ENCODE results near the gene SERPING1. TPM values are rescaled to one million over a fixed set of nuclear protein-coding genes. Genes with fewer than 3 reads are reported as not detected.
A peak's percentile ranks its signal among the peaks of the same experiment; 100 is the strongest.

The SERPING1 gene
- polyA plus RNA-seq, 6 donors from 2014 or later: 0.82 TPM; not detected in 5

- no peaks in the 10 kb centered on the region for H3K27me3 Mint-ChIP-seq
- H3K4me1 Mint-ChIP-seq: peaks cover 30 to 45% (median 40%) of the 10 kb centered on the region in 3 donors
- ATAC-seq (ENCODE audit: low read depth in 2 of 2): peak; percentile 7 to 10
Observed at GRCh38 chr11:57568330-57568766, 29.1 kb upstream of the SERPING1 start.

GRCh38 chr11:57571606-57572005 is 25.9 kb upstream of the SERPING1 start:
- DNase-seq (no peak), ATAC-seq (ENCODE audit: low read depth in 2 of 2) (no peak)
- peaks cover 11 to 17% (median 15%) of the 10 kb centered on the region in 3 donors for H3K4me1 Mint-ChIP-seq
- H3K36me3 Mint-ChIP-seq: peaks cover 0 to 7% of the 10 kb centered on the region in 2 donors
- H3K27me3 Mint-ChIP-seq: peaks cover 4 to 7% (median 5%) of the 10 kb centered on the region in 3 donors
- H3K9me3 Mint-ChIP-seq: no peaks in the 10 kb centered on the region
- peak overlapping the region in 1 of 8 donors; percentile 5 for H3K4me3 Mint-ChIP-seq
- H3K27ac Mint-ChIP-seq: peak overlapping the region in 2 of 6 donors; percentile 57 to 68

More at GRCh38 chr11:57568330-57568766, 29.1 kb upstream of the SERPING1 start:
- peak; percentile 83 for DNase-seq
- Mint-ChIP-seq H3K4me3 (peak overlapping the region; percentile 96 to 100 (median 99)), H3K36me3 (peaks cover 0 to 7% of the 10 kb centered on the region in 2 donors), H3K9me3 (no peaks in the 10 kb centered on the region), H3K27ac (peak overlapping the region; percentile 88 to 99 (median 97))

GRCh38 chr11:57574061-57574460 is 23.4 kb upstream of the SERPING1 start:
- H3K4me3 Mint-ChIP-seq: no peak overlapping the region
- DNase-seq (no peak), ATAC-seq (ENCODE audit: low read depth in 2 of 2) (no peak)
- peaks cover 4 to 7% (median 5%) of the 10 kb centered on the region in 3 donors for H3K27me3 Mint-ChIP-seq
- no peak overlapping the region for H3K27ac Mint-ChIP-seq
- H3K4me1 Mint-ChIP-seq: peaks cover 0 to under 1% (median 0%) of the 10 kb centered on the region in 3 donors
- H3K9me3 Mint-ChIP-seq: no peaks in the 10 kb centered on the region
- H3K36me3 Mint-ChIP-seq: no peaks in the 10 kb centered on the region

GRCh38 chr11:57584341-57584740 is 13.1 kb upstream of the SERPING1 start:
- H3K27me3 Mint-ChIP-seq: no peaks in the 10 kb centered on the region
- no peaks in the 10 kb centered on the region for H3K36me3 Mint-ChIP-seq
- H3K4me1 Mint-ChIP-seq: peaks cover 0 to 11% (median 0%) of the 10 kb centered on the region in 3 donors
- DNase-seq (no peak), ATAC-seq (ENCODE audit: low read depth in 2 of 2) (no peak)
- peak overlapping the region in 1 of 6 donors; percentile 37 for H3K27ac Mint-ChIP-seq
- no peak overlapping the region for H3K4me3 Mint-ChIP-seq
- no peaks in the 10 kb centered on the region for H3K9me3 Mint-ChIP-seq

GRCh38 chr11:57585301-57585700 is 12.2 kb upstream of the SERPING1 start:
- no peaks in the 10 kb centered on the region for H3K27me3 Mint-ChIP-seq
- H3K36me3 Mint-ChIP-seq: no peaks in the 10 kb centered on the region
- H3K27ac Mint-ChIP-seq: peak overlapping the region in 1 of 6 donors; percentile 52
- DNase-seq (no peak), ATAC-seq (ENCODE audit: low read depth in 2 of 2) (no peak)
- H3K4me3 Mint-ChIP-seq: no peak overlapping the region
- H3K4me1 Mint-ChIP-seq: peaks cover 0 to 11% (median 0%) of the 10 kb centered on the region in 3 donors
- H3K9me3 Mint-ChIP-seq: no peaks in the 10 kb centered on the region

- Mint-ChIP-seq H3K4me1 (peaks cover 0 to 11% (median 0%) of the 10 kb centered on the region in 3 donors), H3K9me3 (no peaks in the 10 kb centered on the region), H3K4me3 (no peak overlapping the region), H3K27me3 (peaks cover 0 to 10% (median 0%) of the 10 kb centered on the region in 3 donors), H3K27ac (no peak overlapping the region), H3K36me3 (no peaks in the 10 kb centered on the region)
- ATAC-seq (ENCODE audit: low read depth in 2 of 2) (no peak), DNase-seq (no peak)
Observed at GRCh38 chr11:57586711-57587245, 10.7 kb upstream of the SERPING1 start.

- H3K9me3 Mint-ChIP-seq: no peaks in the 10 kb centered on the region
- H3K36me3 Mint-ChIP-seq: no peaks in the 10 kb centered on the region
- DNase-seq (no peak), ATAC-seq (ENCODE audit: low read depth in 2 of 2) (no peak)
- peaks cover 0 to 11% (median 0%) of the 10 kb centered on the region in 3 donors for H3K4me1 Mint-ChIP-seq
- no peak overlapping the region for H3K4me3 Mint-ChIP-seq
- peaks cover 0 to 17% (median 0%) of the 10 kb centered on the region in 3 donors for H3K27me3 Mint-ChIP-seq
- peak overlapping the region in 1 of 6 donors; percentile 43 for H3K27ac Mint-ChIP-seq
Observed at GRCh38 chr11:57588046-57588710, 9.3 kb upstream of the SERPING1 start.

GRCh38 chr11:57596266-57596885 is 1.1 kb upstream of the SERPING1 start:
- Mint-ChIP-seq H3K9me3 (peaks cover 0 to 3% (median 0%) of the 10 kb centered on the region in 7 donors), H3K27ac (peak overlapping the region in 1 of 6 donors; percentile 84)
- ATAC-seq (ENCODE audit: low read depth in 2 of 2): no peak

GRCh38 chr11:57597916-57598830 is 688 bp downstream of the SERPING1 start:
- peaks cover 0 to 3% (median 0%) of the 10 kb centered on the region in 7 donors for H3K9me3 Mint-ChIP-seq
- no peak overlapping the region for H3K4me3 Mint-ChIP-seq
- no peaks in the 10 kb centered on the region for H3K36me3 Mint-ChIP-seq
- H3K27me3 Mint-ChIP-seq: peaks cover 36 to 46% (median 41%) of the 10 kb centered on the region in 3 donors
- H3K4me1 Mint-ChIP-seq: peaks cover 0 to 8% (median 0%) of the 10 kb centered on the region in 3 donors
- H3K27ac Mint-ChIP-seq: peak overlapping the region in 1 of 6 donors; percentile 14
- ATAC-seq (ENCODE audit: low read depth in 2 of 2) (no peak), DNase-seq (no peak)

More at GRCh38 chr11:57596266-57596885, 1.1 kb upstream of the SERPING1 start:
- H3K36me3 Mint-ChIP-seq: no peaks in the 10 kb centered on the region
- DNase-seq: no peak
- H3K4me3 Mint-ChIP-seq: no peak overlapping the region
- H3K4me1 Mint-ChIP-seq: peaks cover 0 to 8% (median 0%) of the 10 kb centered on the region in 3 donors
- peaks cover 36 to 52% (median 41%) of the 10 kb centered on the region in 3 donors for H3K27me3 Mint-ChIP-seq

GRCh38 chr11:57598831-57599155 is 1.3 kb downstream of the SERPING1 start:
- peaks cover 0 to 3% (median 0%) of the 10 kb centered on the region in 7 donors for H3K9me3 Mint-ChIP-seq
- no peaks in the 10 kb centered on the region for H3K36me3 Mint-ChIP-seq
- DNase-seq: no peak
- H3K27me3 Mint-ChIP-seq: peaks cover 36 to 46% (median 41%) of the 10 kb centered on the region in 3 donors
- H3K4me3 Mint-ChIP-seq: no peak overlapping the region
- peaks cover 0 to 8% (median 0%) of the 10 kb centered on the region in 3 donors for H3K4me1 Mint-ChIP-seq
- ATAC-seq (ENCODE audit: low read depth in 2 of 2): no peak
- H3K27ac Mint-ChIP-seq: no peak overlapping the region

GRCh38 chr11:57599381-57599780 is 1.9 kb downstream of the SERPING1 start:
- no peaks in the 10 kb centered on the region for H3K36me3 Mint-ChIP-seq
- DNase-seq: no peak
- peaks cover 0 to 8% (median 0%) of the 10 kb centered on the region in 3 donors for H3K4me1 Mint-ChIP-seq
- ATAC-seq (ENCODE audit: low read depth in 2 of 2): no peak
- H3K4me3 Mint-ChIP-seq: no peak overlapping the region
- no peak overlapping the region for H3K27ac Mint-ChIP-seq
- peaks cover 36 to 45% (median 41%) of the 10 kb centered on the region in 3 donors for H3K27me3 Mint-ChIP-seq
- H3K9me3 Mint-ChIP-seq: peaks cover 0 to 3% (median 0%) of the 10 kb centered on the region in 7 donors

- Mint-ChIP-seq H3K27ac (no peak overlapping the region), H3K36me3 (no peaks in the 10 kb centered on the region), H3K4me1 (peaks cover 0 to 8% (median 0%) of the 10 kb centered on the region in 3 donors), H3K9me3 (peaks cover 0 to 3% (median 0%) of the 10 kb centered on the region in 7 donors), H3K27me3 (peaks cover 22 to 41% (median 39%) of the 10 kb centered on the region in 3 donors), H3K4me3 (no peak overlapping the region)
- DNase-seq: no peak
- no peak for ATAC-seq (ENCODE audit: low read depth in 2 of 2)
Observed at GRCh38 chr11:57601297-57601696, 3.8 kb downstream of the SERPING1 start.

All from naive B cell (primary cell).